Activated CD8-positive, alpha-beta memory T cell treated with anti-CD3 and anti-CD28 coated beads, Interleukin-2, amount 10 ng/mL, durations not matched to agents 7 days and 5 days (primary cell): ENCODE data around the gene SRC. TPM values are rescaled to one million over a fixed set of nuclear protein-coding genes. Genes with fewer than 3 reads are reported as not detected.

Experiments
- ATAC-seq: fragments of 150-1000 bp; cut with Tn5 transposase; one replicate; pipeline ENCODE4 v1.10.0; 2021; ENCODE audit warnings: moderate library complexity
- CTCF ChIA-PET: fragments of 350-600 bp; sonication (Branson Sonifier 250); formaldehyde crosslinking; loops from one replicate; lab custom pipeline; 2021; ENCODE audit warnings: antibody characterized with exemption; lab: Charles Lee
- DNase-seq: peaks from one replicate; pipeline ENCODE4 v3.0.0-alpha.2; 2020
- H3K27ac Mint-ChIP-seq: one replicate; pipeline ENCODE4 v1.8.0; 2021; ENCODE audit warnings: mild to moderate bottlenecking, mixed read lengths
- H3K27me3 Mint-ChIP-seq: one replicate; pipeline ENCODE4 v1.8.0; 2021; ENCODE audit warnings: mixed read lengths
- H3K36me3 Mint-ChIP-seq: one replicate; pipeline ENCODE4 v1.8.0; 2021; ENCODE audit warnings: mild to moderate bottlenecking, mixed read lengths
- H3K4me1 Mint-ChIP-seq: one replicate; pipeline ENCODE4 v1.8.0; 2021; ENCODE audit warnings: mixed read lengths
- H3K4me3 Mint-ChIP-seq: one replicate; pipeline ENCODE4 v1.8.0; 2021; ENCODE audit warnings: mild to moderate bottlenecking, moderate library complexity, mixed read lengths
- H3K9me3 Mint-ChIP-seq: one replicate; pipeline ENCODE4 v1.8.0; 2022; ENCODE audit warnings: low read depth, mixed read lengths
- total RNA-seq, 2 experiments: library from RNA; stranded (reverse); gene quantifications; one replicate each; pipeline ENCODE4 v1.2.3, GENCODE V29; 2021

The SRC gene
- total RNA-seq, 2 experiments from 2014 or later, result 1.9 to 3.6 TPM

GRCh38 chr20:37423545-37423944, 77.6 kb downstream of the SRC start:
- Mint-ChIP-seq H3K4me1 (no peaks in the 10 kb centered on the region), H3K27ac (no peak overlapping the region), H3K36me3 (no peaks in the 10 kb centered on the region), H3K9me3 (no peaks in the 10 kb centered on the region), H3K4me3 (no peak overlapping the region), H3K27me3 (peaks cover 15% of the 10 kb centered on the region)
- CTCF ChIA-PET, result no interaction called here
- no peak for DNase-seq
- no peak for ATAC-seq

GRCh38 chr20:37424062-37424851, 78.3 kb downstream of the SRC start:
- no peaks in the 10 kb centered on the region for H3K4me1 Mint-ChIP-seq
- ATAC-seq, result no peak
- no peak overlapping the region for H3K27ac Mint-ChIP-seq
- H3K9me3 Mint-ChIP-seq, result no peaks in the 10 kb centered on the region
- no peak overlapping the region for H3K4me3 Mint-ChIP-seq
- no peaks in the 10 kb centered on the region for H3K36me3 Mint-ChIP-seq
- peaks cover 15% of the 10 kb centered on the region for H3K27me3 Mint-ChIP-seq
- DNase-seq, result no peak
- CTCF ChIA-PET, result no interaction called here

GRCh38 chr20:37425103-37425625, 79.2 kb downstream of the SRC start:
- DNase-seq (no peak), ATAC-seq (no peak)
- no peak overlapping the region for H3K4me3 Mint-ChIP-seq
- H3K9me3 Mint-ChIP-seq, result no peaks in the 10 kb centered on the region
- H3K4me1 Mint-ChIP-seq, result no peaks in the 10 kb centered on the region
- no peak overlapping the region for H3K27ac Mint-ChIP-seq
- no peaks in the 10 kb centered on the region for H3K36me3 Mint-ChIP-seq
- CTCF ChIA-PET, result no interaction called here
- peaks cover 15% of the 10 kb centered on the region for H3K27me3 Mint-ChIP-seq

- Mint-ChIP-seq H3K9me3 (no peaks in the 10 kb centered on the region), H3K4me1 (no peaks in the 10 kb centered on the region)
These were observed 80.2 kb downstream of the SRC start for GRCh38 chr20:37426106-37426505.

GRCh38 chr20:37426978-37427377, 81.0 kb downstream of the SRC start:
- Mint-ChIP-seq H3K9me3 (no peaks in the 10 kb centered on the region), H3K36me3 (no peaks in the 10 kb centered on the region)
- CTCF ChIA-PET, result no interaction called here

More at GRCh38 chr20:37426106-37426505, 80.2 kb downstream of the SRC start:
- Mint-ChIP-seq H3K27me3 (peaks cover 10% of the 10 kb centered on the region), H3K36me3 (no peaks in the 10 kb centered on the region), H3K4me3 (no peak overlapping the region), H3K27ac (no peak overlapping the region)
- no peak for ATAC-seq
- CTCF ChIA-PET, result no interaction called here
- no peak for DNase-seq

GRCh38 chr20:37430044-37430443, 84.1 kb downstream of the SRC start:
- Mint-ChIP-seq H3K4me3 (no peak overlapping the region), H3K27me3 (no peaks in the 10 kb centered on the region), H3K9me3 (no peaks in the 10 kb centered on the region), H3K27ac (no peak overlapping the region), H3K4me1 (no peaks in the 10 kb centered on the region), H3K36me3 (no peaks in the 10 kb centered on the region)
- ATAC-seq (no peak), DNase-seq (no peak)
- CTCF ChIA-PET, result no interaction called here

More at GRCh38 chr20:37426978-37427377, 81.0 kb downstream of the SRC start:
- Mint-ChIP-seq H3K27me3 (peaks cover 4% of the 10 kb centered on the region), H3K4me3 (no peak overlapping the region), H3K27ac (no peak overlapping the region), H3K4me1 (no peaks in the 10 kb centered on the region)
- ATAC-seq (no peak), DNase-seq (no peak)

- Mint-ChIP-seq H3K4me3 (no peak overlapping the region), H3K9me3 (no peaks in the 10 kb centered on the region), H3K4me1 (no peaks in the 10 kb centered on the region), H3K36me3 (no peaks in the 10 kb centered on the region), H3K27ac (no peak overlapping the region), H3K27me3 (no peaks in the 10 kb centered on the region)
- CTCF ChIA-PET, result no interaction called here
- no peak for DNase-seq
- no peak for ATAC-seq
These were observed 85.0 kb downstream of the SRC start for GRCh38 chr20:37430778-37431460.

- no peaks in the 10 kb centered on the region for H3K27me3 Mint-ChIP-seq
- H3K4me3 Mint-ChIP-seq, result no peak overlapping the region
- H3K27ac Mint-ChIP-seq, result no peak overlapping the region
- ATAC-seq, result no peak
- no peaks in the 10 kb centered on the region for H3K36me3 Mint-ChIP-seq
- CTCF ChIA-PET, result no interaction called here
- no peaks in the 10 kb centered on the region for H3K9me3 Mint-ChIP-seq
- no peaks in the 10 kb centered on the region for H3K4me1 Mint-ChIP-seq
- no peak for DNase-seq
These were observed 85.8 kb downstream of the SRC start for GRCh38 chr20:37431786-37432185.

GRCh38 chr20:37432606-37433005, 86.7 kb downstream of the SRC start:
- Mint-ChIP-seq H3K9me3 (no peaks in the 10 kb centered on the region), H3K27ac (no peak overlapping the region), H3K4me3 (no peak overlapping the region), H3K36me3 (no peaks in the 10 kb centered on the region), H3K27me3 (no peaks in the 10 kb centered on the region), H3K4me1 (no peaks in the 10 kb centered on the region)
- ATAC-seq (no peak), DNase-seq (no peak)
- CTCF ChIA-PET, result no interaction called here

- no peaks in the 10 kb centered on the region for H3K27me3 Mint-ChIP-seq
- H3K36me3 Mint-ChIP-seq, result no peaks in the 10 kb centered on the region
- H3K27ac Mint-ChIP-seq, result no peak overlapping the region
- ATAC-seq (no peak), DNase-seq (no peak)
- H3K4me1 Mint-ChIP-seq, result no peaks in the 10 kb centered on the region
- CTCF ChIA-PET, result no interaction called here
- no peak overlapping the region for H3K4me3 Mint-ChIP-seq
- no peaks in the 10 kb centered on the region for H3K9me3 Mint-ChIP-seq
These were observed 89.7 kb downstream of the SRC start for GRCh38 chr20:37435607-37436006.

- Mint-ChIP-seq H3K36me3 (no peaks in the 10 kb centered on the region), H3K27me3 (no peaks in the 10 kb centered on the region), H3K4me3 (no peak overlapping the region), H3K4me1 (no peaks in the 10 kb centered on the region), H3K9me3 (no peaks in the 10 kb centered on the region), H3K27ac (no peak overlapping the region)
- CTCF ChIA-PET, result no interaction called here
- ATAC-seq (no peak), DNase-seq (no peak)
These were observed 90.7 kb downstream of the SRC start for GRCh38 chr20:37436527-37437186.

- H3K27me3 Mint-ChIP-seq, result no peaks in the 10 kb centered on the region
- H3K36me3 Mint-ChIP-seq, result no peaks in the 10 kb centered on the region
- H3K9me3 Mint-ChIP-seq, result no peaks in the 10 kb centered on the region
- ATAC-seq, result no peak
- CTCF ChIA-PET, result no interaction called here
- no peak for DNase-seq
- no peak overlapping the region for H3K27ac Mint-ChIP-seq
- no peaks in the 10 kb centered on the region for H3K4me1 Mint-ChIP-seq
- no peak overlapping the region for H3K4me3 Mint-ChIP-seq
These were observed 91.7 kb downstream of the SRC start for GRCh38 chr20:37437676-37438075.

- no peak overlapping the region for H3K4me3 Mint-ChIP-seq
- CTCF ChIA-PET, result no interaction called here
These were observed 92.7 kb downstream of the SRC start for GRCh38 chr20:37438464-37439222.

More at GRCh38 chr20:37438464-37439222, 92.7 kb downstream of the SRC start:
- no peaks in the 10 kb centered on the region for H3K9me3 Mint-ChIP-seq
- DNase-seq (no peak), ATAC-seq (no peak)
- H3K27ac Mint-ChIP-seq, result no peak overlapping the region
- H3K36me3 Mint-ChIP-seq, result no peaks in the 10 kb centered on the region
- no peaks in the 10 kb centered on the region for H3K27me3 Mint-ChIP-seq
- no peaks in the 10 kb centered on the region for H3K4me1 Mint-ChIP-seq
